AG04450 (cell line): ENCODE data around the gene DSPP. TPM values are rescaled to one million over a fixed set of nuclear protein-coding genes. Genes with fewer than 3 reads are reported as not detected.

Source experiments
- CTCF ChIA-PET: fragments of 300-600, 350-600 bp; formaldehyde crosslinking; extraction: SDS; loops from one replicate; lab custom pipeline; 2022; ENCODE audit warnings: antibody characterized with exemption, inconsistent platforms; lab: Charles Lee
- POLR2A ChIA-PET: fragments of 350-600 bp; formaldehyde crosslinking; extraction: SDS; loops from one replicate; lab custom pipeline; 2021; ENCODE audit warnings: antibody characterized with exemption, inconsistent platforms; lab: Yijun Ruan, JAX
- DNase-seq: peaks from one replicate; pipeline ENCODE4 v3.0.0-alpha.2; 2011; ENCODE audit warnings: low read depth, low spot score
- H3K27ac ChIP-seq: one replicate; pipeline ENCODE4 v1.5.1; 2012; ENCODE audit warnings: low read depth, low read length, control low read depth
- H3K27me3 ChIP-seq: one replicate; pipeline ENCODE4 v1.6.0; 2012; ENCODE audit warnings: low read length; ENCODE audit not compliant: control insufficient read depth, insufficient read depth
- H3K4me3 ChIP-seq: 2 replicates; pipeline ENCODE4 v1.5.1; 2011; ENCODE audit warnings: mild to moderate bottlenecking, low read depth, low read length, control low read depth
- H3K9me3 ChIP-seq: 2 replicates; pipeline ENCODE4 v1.5.1; 2012; ENCODE audit warnings: low read length; ENCODE audit not compliant: control insufficient read depth, insufficient read depth
- polyA plus RNA-seq: library from polyadenylated mRNA; depleted of rRNA; stranded (reverse); fragments of >200 nt; gene quantifications from 2 replicates; pipeline ENCODE4 v1.2.3, GENCODE V29; 2011
- TF ChIP-seq, protein P1 (sequence below): IDR thresholded peaks from 2 replicates; pipeline ENCODE4 v1.5.1; 2011; ENCODE audit warnings: low read depth, low read length, control low read depth, inconsistent platforms

The DSPP gene
- polyA plus RNA-seq, 1 experiment = not detected

DNA sequence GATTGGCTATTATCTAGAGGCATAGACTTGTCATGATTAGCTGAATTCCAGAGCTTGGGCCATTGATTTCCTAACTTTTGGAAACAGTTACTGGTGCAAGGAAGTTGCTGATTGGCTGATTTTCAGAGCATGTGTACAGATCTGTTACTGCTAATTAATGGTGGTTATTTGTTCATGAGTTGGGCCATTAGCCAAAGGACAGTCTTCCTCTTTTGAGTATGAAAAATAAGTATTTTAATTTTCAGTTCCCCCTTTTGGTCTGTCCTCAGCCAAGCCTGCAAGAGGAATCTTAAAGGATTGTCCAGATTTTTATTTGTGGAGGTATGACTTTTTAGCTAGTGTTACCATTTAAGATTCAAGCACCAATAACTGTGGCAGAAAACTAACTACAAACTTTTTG lies 7.0 kb upstream of the DSPP start:
- CTCF ChIA-PET = no interaction called here
- H3K4me3 ChIP-seq = no peak overlapping the region
- DNase-seq = no peak
- H3K27ac ChIP-seq = no peak overlapping the region
- H3K27me3 ChIP-seq = no peaks in the 10 kb centered on the region
- TF ChIP-seq, protein P1, sequence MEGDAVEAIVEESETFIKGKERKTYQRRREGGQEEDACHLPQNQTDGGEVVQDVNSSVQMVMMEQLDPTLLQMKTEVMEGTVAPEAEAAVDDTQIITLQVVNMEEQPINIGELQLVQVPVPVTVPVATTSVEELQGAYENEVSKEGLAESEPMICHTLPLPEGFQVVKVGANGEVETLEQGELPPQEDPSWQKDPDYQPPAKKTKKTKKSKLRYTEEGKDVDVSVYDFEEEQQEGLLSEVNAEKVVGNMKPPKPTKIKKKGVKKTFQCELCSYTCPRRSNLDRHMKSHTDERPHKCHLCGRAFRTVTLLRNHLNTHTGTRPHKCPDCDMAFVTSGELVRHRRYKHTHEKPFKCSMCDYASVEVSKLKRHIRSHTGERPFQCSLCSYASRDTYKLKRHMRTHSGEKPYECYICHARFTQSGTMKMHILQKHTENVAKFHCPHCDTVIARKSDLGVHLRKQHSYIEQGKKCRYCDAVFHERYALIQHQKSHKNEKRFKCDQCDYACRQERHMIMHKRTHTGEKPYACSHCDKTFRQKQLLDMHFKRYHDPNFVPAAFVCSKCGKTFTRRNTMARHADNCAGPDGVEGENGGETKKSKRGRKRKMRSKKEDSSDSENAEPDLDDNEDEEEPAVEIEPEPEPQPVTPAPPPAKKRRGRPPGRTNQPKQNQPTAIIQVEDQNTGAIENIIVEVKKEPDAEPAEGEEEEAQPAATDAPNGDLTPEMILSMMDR = no peak
- POLR2A ChIA-PET = no interaction called here
- H3K9me3 ChIP-seq = no peaks in the 10 kb centered on the region

DNA sequence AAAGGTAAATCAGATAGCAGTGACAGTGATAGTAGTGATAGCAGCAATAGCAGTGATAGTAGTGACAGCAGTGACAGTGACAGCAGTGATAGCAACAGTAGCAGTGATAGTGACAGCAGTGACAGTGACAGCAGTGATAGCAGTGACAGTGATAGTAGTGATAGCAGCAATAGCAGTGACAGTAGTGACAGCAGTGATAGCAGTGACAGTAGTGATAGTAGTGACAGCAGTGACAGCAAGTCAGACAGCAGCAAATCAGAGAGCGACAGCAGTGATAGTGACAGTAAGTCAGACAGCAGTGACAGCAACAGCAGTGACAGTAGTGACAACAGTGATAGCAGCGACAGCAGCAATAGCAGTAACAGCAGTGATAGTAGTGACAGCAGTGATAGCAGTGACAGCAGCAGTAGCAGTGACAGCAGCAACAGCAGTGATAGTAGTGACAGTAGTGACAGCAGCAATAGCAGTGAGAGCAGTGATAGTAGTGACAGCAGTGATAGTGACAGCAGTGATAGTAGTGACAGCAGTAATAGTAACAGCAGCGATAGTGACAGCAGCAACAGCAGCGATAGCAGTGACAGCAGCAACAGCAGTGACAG lies 6.1 kb downstream of the DSPP start:
- Histone ChIP-seq H3K27ac (no peak overlapping the region), H3K4me3 (no peak overlapping the region), H3K27me3 (no peaks in the 10 kb centered on the region), H3K9me3 (no peaks in the 10 kb centered on the region)
- ChIA-PET CTCF (no interaction called here), POLR2A (no interaction called here)
- TF ChIP-seq, protein P1 = no peak
- DNase-seq = no peak

GRCh38 chr4:87616268-87616667 lies 7.9 kb downstream of the DSPP start:
- H3K9me3 ChIP-seq = no peaks in the 10 kb centered on the region
- ChIA-PET CTCF (no interaction called here), POLR2A (no interaction called here)
- no peak for DNase-seq
- TF ChIP-seq, protein P1 = no peak
- no peak overlapping the region for H3K27ac ChIP-seq
- H3K27me3 ChIP-seq = no peaks in the 10 kb centered on the region
- no peak overlapping the region for H3K4me3 ChIP-seq

GRCh38 chr4:87620086-87620485 lies 11.8 kb downstream of the DSPP start:
- H3K27ac ChIP-seq = no peak overlapping the region
- ChIA-PET CTCF (no interaction called here), POLR2A (no interaction called here)
- no peak for DNase-seq
- H3K9me3 ChIP-seq = no peaks in the 10 kb centered on the region
- no peak overlapping the region for H3K4me3 ChIP-seq
- TF ChIP-seq, protein P1 = no peak
- H3K27me3 ChIP-seq = no peaks in the 10 kb centered on the region

DNA sequence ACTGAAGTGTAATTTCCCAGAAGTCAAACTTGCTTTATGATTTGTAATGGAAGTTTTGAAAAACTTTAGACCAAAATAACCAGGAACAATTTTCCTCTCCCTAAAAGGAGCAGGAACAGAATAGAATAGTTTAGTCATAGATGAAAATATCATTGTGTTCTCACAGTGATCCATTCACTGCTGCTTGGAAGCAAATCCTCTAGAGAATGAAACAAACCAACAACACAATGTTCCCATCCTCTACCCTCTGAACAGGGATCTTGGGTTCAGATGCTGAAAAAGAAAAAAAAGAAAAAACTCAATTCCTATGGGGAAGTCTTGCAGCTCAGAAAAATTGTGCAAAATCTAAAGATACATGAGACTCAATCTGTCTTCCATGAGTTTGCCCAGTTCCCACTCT lies 12.2 kb downstream of the DSPP start:
- ChIA-PET POLR2A (no interaction called here), CTCF (no interaction called here)
- Histone ChIP-seq H3K27ac (no peak overlapping the region), H3K4me3 (no peak overlapping the region), H3K9me3 (no peaks in the 10 kb centered on the region), H3K27me3 (no peaks in the 10 kb centered on the region)
- no peak for DNase-seq
- TF ChIP-seq, protein P1 = no peak
